Lower leg skin (tissue), 3 donors: ENCODE results near the gene PIGQ.

ENCODE experiments used
- CTCF ChIP-seq, 3 donors: fragments of 450-650 bp; IDR thresholded peaks; one replicate each; pipeline ENCODE4 v1.5.1; 2016; ENCODE audit warnings: antibody characterized with exemption in 3 of 3, mild to moderate bottlenecking in 3 of 3, moderate library complexity in 2 of 3
- POLR2A ChIP-seq, 2 donors: fragments of 450-650 bp; IDR thresholded peaks; one replicate each; pipeline ENCODE4 v1.6.1; 2016 to 2017; ENCODE audit warnings: antibody characterized with exemption in 2 of 2, mild to moderate bottlenecking in 1 of 2, moderate library complexity in 1 of 2

- TF ChIP-seq POLR2A (IDR thresholded peaks at IDR 0.05) (no peak), CTCF (IDR thresholded peaks at IDR 0.05) (no peak)
Measured at GRCh38 chr16:596736-597060, 26.9 kb downstream of the PIGQ start.
